Common myeloid progenitor, CD34-positive (primary cell): ENCODE results near the gene FUT3.

Experiments
- CTCF ChIA-PET: fragments of 350-600 bp; sonication (Branson Sonifier 250); formaldehyde crosslinking; loops from one replicate; lab custom pipeline; 2021; ENCODE audit warnings: antibody characterized with exemption; lab: Charles Lee
- POLR2A ChIA-PET: fragments of 350-600 bp; sonication (Branson Sonifier 250); formaldehyde crosslinking; loops from one replicate; lab custom pipeline; 2021; ENCODE audit warnings: antibody characterized with exemption; lab: Charles Lee
- DNase-seq, 3 donors: peaks; one replicate each; pipeline versions ENCODE4 v3.0.0 to v3.0.0-alpha.2; 2013
- H3K27ac ChIP-seq, 2 experiments: 1 replicate in 1 of 2; 2 replicates in 1 of 2; pipeline ENCODE4 v1.7.0; 2013; ENCODE audit warnings: inconsistent platforms in 2 of 2, low read length in 2 of 2, mild to moderate bottlenecking in 2 of 2, low read depth in 1 of 2, moderate library complexity in 1 of 2; ENCODE audit not compliant: severe bottlenecking in 2 of 2, insufficient read depth in 1 of 2, poor library complexity in 1 of 2
- H3K27me3 ChIP-seq, 5 experiments: replicated peaks in 2 of 5; 1 replicate in 3 of 5; 2 replicates in 2 of 5; pipeline versions ENCODE4 v1.6.1 to v1.7.0; 2013; ENCODE audit warnings: low read length in 4 of 5, mild to moderate bottlenecking in 2 of 5, moderate library complexity in 2 of 5, inconsistent platforms in 1 of 5; ENCODE audit not compliant: insufficient read depth in 5 of 5, control insufficient read depth in 4 of 5
- H3K36me3 ChIP-seq, 4 experiments: 1 replicate in 2 of 4; 2 replicates in 2 of 4; pipeline versions ENCODE4 v1.6.1 to v1.7.0; 2013; ENCODE audit warnings: low read length in 3 of 4, control low read depth in 1 of 4, mild to moderate bottlenecking in 1 of 4; ENCODE audit not compliant: control insufficient read depth in 4 of 4, insufficient read depth in 4 of 4
- H3K4me1 ChIP-seq, 4 experiments: 1 replicate in 3 of 4; 2 replicates in 1 of 4; pipeline versions ENCODE4 v1.6.1 to v1.7.1; 2013; ENCODE audit warnings: low read length in 3 of 4, mild to moderate bottlenecking in 3 of 4, control low read depth in 1 of 4, inconsistent platforms in 1 of 4, moderate library complexity in 1 of 4; ENCODE audit not compliant: control insufficient read depth in 4 of 4, insufficient read depth in 4 of 4; ENCODE audit errors: control extremely low read depth in 1 of 4
- H3K4me3 ChIP-seq, 7 experiments: 1 replicate in 4 of 7; 2 replicates in 3 of 7; pipeline versions ENCODE4 v1.5.1 to v1.7.0; 2013; ENCODE audit warnings: mild to moderate bottlenecking in 7 of 7, low read length in 6 of 7, moderate library complexity in 6 of 7, inconsistent platforms in 2 of 7, low read depth in 2 of 7, control low read depth in 1 of 7; ENCODE audit not compliant: insufficient read depth in 4 of 7, control insufficient read depth in 1 of 7; ENCODE audit errors: extremely low read depth in 1 of 7
- H3K9me3 ChIP-seq, 5 experiments: 1 replicate in 4 of 5; 2 replicates in 1 of 5; pipeline versions ENCODE4 v1.6.1 to v1.7.1; 2013; ENCODE audit warnings: low read length in 4 of 5, mild to moderate bottlenecking in 2 of 5, inconsistent platforms in 1 of 5, low read depth in 1 of 5, moderate library complexity in 1 of 5; ENCODE audit not compliant: control insufficient read depth in 4 of 5, insufficient read depth in 2 of 5; ENCODE audit errors: control extremely low read depth in 1 of 5
- WGBS: methylation state at CpG from one replicate; pipeline ENCODE4 v1.1.5; 2013; ENCODE audit not compliant: insufficient coverage; 5-methylcytosine and 5-hydroxymethylcytosine counted together

FUT3 gene

DNA sequence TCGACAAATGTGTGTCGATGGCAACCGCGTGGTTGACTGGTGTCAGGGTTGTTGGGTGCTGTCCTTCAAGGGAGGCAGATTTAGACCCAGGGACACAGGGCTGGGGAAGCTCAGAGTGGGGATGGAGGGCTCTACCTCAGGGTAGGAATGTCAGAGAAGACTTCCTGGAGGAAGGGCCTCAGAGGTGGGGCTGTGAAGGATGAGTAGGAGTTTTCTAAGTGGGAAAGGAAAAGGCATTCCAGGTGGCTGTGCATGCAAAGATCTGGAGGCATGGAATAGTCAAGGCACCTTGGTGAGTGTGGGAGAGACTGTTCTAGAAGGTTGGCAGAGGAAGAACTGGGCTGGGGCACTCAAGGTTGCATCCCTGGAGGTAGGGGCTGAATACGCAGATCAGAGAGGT, 44.3 kb downstream of the FUT3 start:
- ChIA-PET POLR2A (no interaction called here), CTCF (interaction anchor here (0.7 to 1.7 kb wide), 9 partner anchors 15 to 228 kb away, joined by 3 to 10 read pairs (median 3); partner anchors contain the start of gene NDUFA11)
- Histone ChIP-seq H3K4me1 (peaks cover 0 to 28% (median 19%) of the 10 kb centered on the region in 4 experiments), H3K4me3 (no peak overlapping the region), H3K27me3 (peaks cover 0 to 21% (median 10%) of the 10 kb centered on the region in 5 experiments), H3K9me3 (no peaks in the 10 kb centered on the region), H3K36me3 (no peaks in the 10 kb centered on the region), H3K27ac (no peak overlapping the region)
- 97% methylated on average over 5 of the region's 5 CpGs for WGBS
- DNase-seq: no peak

DNA sequence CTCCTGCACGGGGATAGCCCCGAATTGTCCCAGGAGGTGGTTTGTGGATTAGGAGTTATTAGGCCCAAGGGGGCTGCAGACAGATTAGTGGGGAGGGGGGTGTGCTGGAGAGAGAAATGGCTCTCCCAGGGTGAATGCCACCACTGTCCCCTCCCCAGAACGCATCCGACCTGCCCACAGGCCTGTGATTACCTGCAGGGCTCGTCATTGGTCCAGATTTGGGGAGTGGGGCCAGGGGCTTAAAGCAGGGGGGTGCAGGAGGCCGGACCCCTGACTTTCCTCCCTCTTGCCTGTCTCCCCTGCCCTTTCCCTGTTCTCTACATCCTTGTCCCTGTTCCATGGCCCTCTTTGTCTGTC, 45.1 kb downstream of the FUT3 start:
- DNase-seq: no peak
- Histone ChIP-seq H3K27me3 (peaks cover 0 to 21% (median 10%) of the 10 kb centered on the region in 5 experiments), H3K4me3 (no peak overlapping the region), H3K4me1 (peaks cover 0 to 35% (median 21%) of the 10 kb centered on the region in 4 experiments), H3K9me3 (no peaks in the 10 kb centered on the region), H3K27ac (no peak overlapping the region), H3K36me3 (no peaks in the 10 kb centered on the region)
- CTCF ChIA-PET: interaction anchor here (1.1 to 1.7 kb wide), 7 partner anchors 15 to 97 kb away, joined by 3 to 10 read pairs (median 4); partner anchors contain the start of gene NDUFA11
- POLR2A ChIA-PET: no interaction called here
- 34% methylated on average over 4 of the region's 6 CpGs for WGBS

DNA sequence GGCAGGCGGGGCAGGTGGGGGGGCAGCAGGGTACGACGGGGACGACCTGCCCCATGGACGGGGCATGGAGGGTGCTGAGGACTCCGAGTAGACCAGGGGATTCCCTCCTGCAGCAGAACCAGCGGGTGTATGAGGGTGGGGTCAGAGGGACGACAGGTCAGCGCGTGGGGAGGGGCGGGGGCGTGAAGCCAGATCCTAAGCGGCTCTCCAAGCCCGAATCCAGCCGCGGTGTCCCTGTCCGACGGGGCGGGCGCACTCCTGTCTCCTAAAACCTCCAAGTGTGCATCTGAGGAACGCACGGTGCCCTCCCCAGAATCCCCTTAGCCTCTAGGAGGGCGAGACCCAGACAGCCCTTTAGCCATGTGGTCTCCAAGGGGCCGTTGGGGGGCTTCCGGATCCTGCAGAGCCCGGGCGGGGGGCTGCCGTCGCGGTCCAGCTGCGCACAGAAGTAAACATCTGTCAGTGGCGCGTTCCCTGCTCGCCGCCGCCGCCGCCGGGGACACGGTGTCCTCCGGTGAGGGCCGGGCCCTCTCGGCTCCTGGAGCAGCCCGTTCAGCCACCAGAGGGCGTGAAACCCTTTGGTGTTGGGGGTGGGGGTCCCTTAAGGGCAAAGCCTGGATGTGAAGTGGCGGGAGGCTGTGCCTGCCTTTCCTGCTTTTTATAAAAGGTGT, 45.7 kb downstream of the FUT3 start:
- Histone ChIP-seq H3K4me3 (peak overlapping the region in 2 of 7 experiments; percentile 50 to 54), H3K27me3 (peaks cover 0 to 21% (median 10%) of the 10 kb centered on the region in 5 experiments), H3K36me3 (no peaks in the 10 kb centered on the region), H3K4me1 (peaks cover 0 to 40% (median 21%) of the 10 kb centered on the region in 4 experiments), H3K9me3 (no peaks in the 10 kb centered on the region), H3K27ac (no peak overlapping the region)
- POLR2A ChIA-PET: no interaction called here
- DNase-seq: peak; percentile 66 to 80 (median 80)
- CTCF ChIA-PET: interaction anchor here (1.7 kb wide), 1 partner anchor 86 kb away, joined by 10 read pairs; no protein-coding TSS in a partner anchor
- WGBS: 5% methylated on average over 23 of the region's 46 CpGs

DNA sequence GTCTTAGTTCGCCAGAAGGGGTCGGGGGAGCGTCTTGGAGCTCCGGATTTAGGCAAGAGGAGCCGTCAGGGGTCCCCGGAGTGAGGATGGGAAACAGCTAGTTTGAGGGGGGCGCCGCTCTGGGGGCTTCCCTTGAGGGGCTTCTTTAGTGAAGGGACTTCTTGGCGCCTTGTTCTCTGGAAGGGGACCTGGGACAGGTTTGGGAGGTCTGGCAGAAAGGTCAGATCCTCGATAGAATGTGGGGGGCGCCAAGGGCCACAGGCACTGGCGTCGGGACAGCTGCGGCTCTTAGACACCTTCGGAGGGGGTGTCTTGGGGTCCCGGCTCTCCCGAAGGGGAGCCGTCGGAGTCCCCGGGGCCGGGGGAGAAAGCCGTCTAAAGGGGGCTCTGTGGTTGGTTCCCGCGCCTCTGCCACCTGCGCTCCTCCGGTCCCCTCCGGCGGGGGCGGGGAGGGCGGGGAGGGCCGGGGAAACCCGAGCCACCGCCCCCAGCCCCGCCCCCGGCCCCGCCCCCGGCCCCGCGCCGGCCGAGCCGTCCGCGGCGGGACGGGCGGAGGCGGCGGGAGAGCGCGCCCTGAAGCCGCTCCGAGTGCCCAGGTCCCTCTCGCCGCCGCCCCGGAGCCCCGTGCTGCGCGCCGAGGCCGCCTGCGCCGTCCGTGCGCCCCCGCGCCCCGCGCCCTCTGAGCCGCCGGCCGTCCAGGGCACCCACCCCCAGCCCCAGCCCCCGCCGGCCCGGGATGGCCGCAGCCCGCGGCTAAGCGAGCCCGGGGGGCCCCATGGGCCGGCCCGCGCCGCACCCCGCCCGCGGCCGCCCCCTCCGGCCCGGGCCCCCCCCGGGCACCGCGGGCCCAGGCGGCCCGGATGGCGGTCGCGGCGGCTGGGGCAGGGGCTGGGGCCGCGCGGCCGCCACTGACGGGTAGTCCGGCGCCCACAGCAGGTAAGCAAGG, 46.5 kb downstream of the FUT3 start, which contains the start of gene NRTN:
Gene NRTN, plus strand, starts transcription at position 552 of the 946 bp plus-strand sequence. CDS start 19,099 bp downstream, outside the sequence.
- 2% methylated on average over 50 of the region's 107 CpGs for WGBS
- no peaks in the 10 kb centered on the region for H3K36me3 ChIP-seq
- ChIA-PET POLR2A (interaction anchor here (1.1 to 1.6 kb wide), 3 partner anchors 24 to 99 kb away, joined by 3 to 13 read pairs (median 3); partner anchors contain the start of gene NDUFA11), CTCF (interaction anchor here (0.8 to 3.4 kb wide), 33 partner anchors 11 to 243 kb away, joined by 3 to 35 read pairs (median 5); partner anchors contain the start of genes DUS3L, FUT5, FUT6 and NDUFA11)
- peak in 2 of 3 donors; percentile 34 to 40 for DNase-seq
- H3K27me3 ChIP-seq: peaks cover 0 to 21% (median 10%) of the 10 kb centered on the region in 5 experiments
- no peak within 1 kb of the TSS for H3K27ac ChIP-seq
- H3K9me3 ChIP-seq: no peaks in the 10 kb centered on the region
- peak within 1 kb of the TSS in 4 of 7 experiments; percentile 31 to 69 (median 56) for H3K4me3 ChIP-seq
- peaks cover 0 to 48% (median 24%) of the 10 kb centered on the region in 4 experiments for H3K4me1 ChIP-seq

DNA sequence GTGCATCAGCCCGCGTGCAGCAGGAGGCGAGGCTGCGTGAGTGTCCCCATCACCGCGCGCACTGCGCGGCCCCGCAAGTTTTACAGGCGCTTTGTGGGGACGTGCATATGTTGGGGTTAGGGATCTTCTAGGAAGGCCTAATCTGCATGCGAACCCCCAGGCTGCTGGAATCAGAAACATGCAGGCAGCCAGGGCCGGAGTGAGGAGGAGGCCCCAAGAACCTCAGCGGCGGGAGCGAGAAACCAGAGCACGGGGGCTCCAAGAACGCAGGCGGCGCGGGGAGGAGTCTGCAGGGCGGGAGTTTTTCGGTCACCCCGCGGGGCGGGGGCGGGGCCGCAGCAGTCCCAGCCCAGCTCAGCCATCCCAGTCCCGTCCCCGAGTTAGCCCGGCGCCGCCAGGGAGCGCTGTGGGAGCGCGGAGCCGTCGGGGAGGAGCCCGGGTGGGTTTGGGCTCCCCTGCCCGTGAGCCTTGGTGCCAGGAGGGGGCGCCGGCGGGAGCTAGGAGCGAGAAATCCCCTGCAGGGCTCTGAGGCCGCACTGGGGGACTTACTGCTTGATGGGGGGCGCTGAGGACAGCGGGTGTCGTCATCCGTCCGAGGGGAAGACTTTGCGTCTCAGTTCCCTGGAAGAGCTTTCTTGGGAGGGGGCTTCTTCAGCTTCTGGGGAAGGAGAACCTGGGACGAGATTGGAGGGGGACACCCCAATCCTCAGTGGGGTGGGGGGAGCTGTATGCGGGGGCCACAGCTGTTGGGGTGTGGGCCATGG, 47.3 kb downstream of the FUT3 start:
- no peaks in the 10 kb centered on the region for H3K9me3 ChIP-seq
- ChIA-PET POLR2A (interaction anchor here (1.1 to 1.6 kb wide), 3 partner anchors 25 to 100 kb away, joined by 3 to 13 read pairs (median 3); partner anchors contain the start of gene NDUFA11), CTCF (interaction anchor here (0.8 to 3.4 kb wide), 36 partner anchors 9 to 244 kb away, joined by 3 to 35 read pairs (median 4); partner anchors contain the start of genes DUS3L, FUT5, FUT6 and NDUFA11)
- H3K4me3 ChIP-seq: peak overlapping the region in 5 of 7 experiments; percentile 31 to 69 (median 53)
- peak; percentile 93 to 96 (median 94) for DNase-seq
- 2% methylated on average over 48 of the region's 54 CpGs for WGBS
- H3K27me3 ChIP-seq: peaks cover 0 to 21% (median 10%) of the 10 kb centered on the region in 5 experiments
- peaks cover 0 to 56% (median 30%) of the 10 kb centered on the region in 4 experiments for H3K4me1 ChIP-seq
- no peaks in the 10 kb centered on the region for H3K36me3 ChIP-seq
- H3K27ac ChIP-seq: no peak overlapping the region

DNA sequence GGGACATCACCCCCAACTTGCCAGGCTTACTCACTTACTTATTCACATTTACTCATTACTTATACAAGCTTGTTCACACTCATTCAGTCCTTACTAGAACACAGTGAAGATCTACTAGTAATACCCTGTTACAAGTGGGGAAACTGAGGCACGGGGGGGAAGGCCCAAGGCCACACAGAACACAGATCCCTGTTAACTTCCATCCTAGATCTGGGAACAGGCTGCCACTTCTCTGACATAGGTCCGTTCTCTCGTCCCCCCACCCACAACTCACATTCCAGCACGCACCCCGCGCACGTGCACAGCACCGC, 47.9 kb downstream of the FUT3 start:
- peak overlapping the region in 5 of 7 experiments; percentile 31 to 69 (median 53) for H3K4me3 ChIP-seq
- 11% methylated on average over 7 of the region's 8 CpGs for WGBS

More for the DNA sequence above, 47.9 kb downstream of the FUT3 start:
- Histone ChIP-seq H3K27me3 (peaks cover 0 to 21% (median 10%) of the 10 kb centered on the region in 5 experiments), H3K36me3 (no peaks in the 10 kb centered on the region), H3K4me1 (peaks cover 0 to 61% (median 33%) of the 10 kb centered on the region in 4 experiments), H3K27ac (no peak overlapping the region), H3K9me3 (no peaks in the 10 kb centered on the region)
- POLR2A ChIA-PET: interaction anchor here (1.1 to 1.6 kb wide), 3 partner anchors 25 to 100 kb away, joined by 3 to 13 read pairs (median 3); partner anchors contain the start of gene NDUFA11
- CTCF ChIA-PET: interaction anchor here (0.8 to 3.4 kb wide), 34 partner anchors 9 to 244 kb away, joined by 3 to 35 read pairs (median 4); partner anchors contain the start of genes DUS3L, FUT5, FUT6 and NDUFA11
- DNase-seq: no peak
